Activated T-cell treated with anti-CD3 and anti-CD28 coated beads, Interleukin-2, amount 50 U/mL, for 72 hours (primary cell): ENCODE data around the gene TNRC6B. TPM values are rescaled to one million over a fixed set of nuclear protein-coding genes. Genes with fewer than 3 reads are reported as not detected.

Source experiments
- ATAC-seq, 2 donors: fragments of 150-1000 bp; cut with Tn5 transposase; replicated peaks in 1 of 2; 2 replicates each; pipeline ENCODE4 v1.10.0; 2021; ENCODE audit warnings: moderate library complexity in 2 of 2, mild to moderate bottlenecking in 1 of 2
- DNase-seq, 2 donors: peaks; one replicate each; pipeline ENCODE4 v3.0.0; 2021 to 2022; ENCODE audit warnings: mixed read lengths in 1 of 2
- H3K27ac Mint-ChIP-seq: one replicate; pipeline ENCODE4 v1.8.0; 2022; ENCODE audit warnings: mild to moderate bottlenecking, moderate library complexity, mixed read lengths
- H3K27me3 Mint-ChIP-seq: one replicate; pipeline ENCODE4 v1.8.0; 2022; ENCODE audit warnings: low read depth, mixed read lengths
- H3K36me3 Mint-ChIP-seq, 2 donors: one replicate each; pipeline ENCODE4 v1.8.0; 2022; ENCODE audit warnings: mixed read lengths in 2 of 2, mild to moderate bottlenecking in 1 of 2; ENCODE audit not compliant: insufficient read depth in 2 of 2
- H3K4me1 Mint-ChIP-seq: one replicate; pipeline ENCODE4 v1.8.0; 2022; ENCODE audit warnings: low read depth, mixed read lengths
- H3K4me3 Mint-ChIP-seq, 2 donors: one replicate each; pipeline ENCODE4 v1.8.0; 2022; ENCODE audit warnings: mild to moderate bottlenecking in 2 of 2, mixed read lengths in 2 of 2, moderate library complexity in 2 of 2
- H3K9me3 Mint-ChIP-seq, 2 donors: one replicate each; pipeline ENCODE4 v1.8.0; 2022; ENCODE audit warnings: mixed read lengths in 2 of 2
- total RNA-seq, 2 donors: library from RNA; stranded (reverse); gene quantifications; one replicate each; pipeline ENCODE4 v1.2.3, GENCODE V29; 2022

Gene TNRC6B
- total RNA-seq, 2 donors from 2014 or later: 62.5 to 65.3 TPM

DNA sequence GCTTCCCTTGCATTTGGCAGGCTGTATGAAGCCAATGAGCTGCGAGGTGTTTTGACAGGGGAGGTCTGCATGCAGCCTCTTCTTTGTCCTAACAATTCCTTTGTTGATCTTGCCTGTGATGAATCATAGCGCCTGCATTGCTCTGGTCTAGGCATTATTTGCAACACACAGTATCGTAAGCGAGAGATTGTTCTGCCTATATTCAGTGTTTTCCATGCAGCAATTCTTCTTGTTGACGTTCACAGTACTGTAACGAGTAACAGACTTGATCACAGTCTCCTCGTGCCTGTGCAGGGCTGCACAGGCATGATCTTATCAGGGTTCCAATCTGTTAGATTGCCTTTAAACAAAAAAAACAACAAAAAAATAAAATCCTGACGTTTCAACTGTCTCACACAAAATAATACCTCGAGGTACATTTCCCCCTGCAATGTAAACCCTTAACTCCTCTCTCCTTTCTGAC lies 154.6 kb downstream of the TNRC6B start:
- Mint-ChIP-seq H3K36me3 (peaks cover 0 to 6% of the 10 kb centered on the region in 2 donors), H3K9me3 (no peaks in the 10 kb centered on the region), H3K4me3 (peak overlapping the region; percentile 55 to 89), H3K4me1 (peaks cover 92% of the 10 kb centered on the region), H3K27ac (peak overlapping the region; percentile 92), H3K27me3 (no peaks in the 10 kb centered on the region)
- ATAC-seq (peak; percentile 57 to 59), DNase-seq (no peak)

DNA sequence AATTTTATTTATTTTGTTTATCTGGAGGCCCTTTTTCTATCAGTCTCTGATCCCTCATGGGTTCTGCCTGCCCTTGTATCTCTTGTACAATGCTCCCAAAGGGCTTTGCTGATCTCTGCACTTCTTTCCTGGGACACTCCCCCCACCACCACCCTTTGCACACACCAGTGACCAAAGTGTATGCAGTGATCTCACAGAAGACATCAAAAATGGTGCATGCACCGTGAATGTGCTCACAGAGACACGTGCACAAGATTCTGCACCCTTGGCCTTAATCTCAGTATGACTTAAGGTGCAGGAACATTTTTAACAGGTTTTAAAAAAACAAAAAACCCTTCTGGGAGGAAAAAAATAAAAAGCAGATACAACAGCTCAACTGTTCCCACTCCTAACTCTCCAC lies 156.3 kb downstream of the TNRC6B start:
- Mint-ChIP-seq H3K27me3 (no peaks in the 10 kb centered on the region), H3K9me3 (no peaks in the 10 kb centered on the region), H3K27ac (peak overlapping the region; percentile 95), H3K36me3 (peaks cover 0 to 6% of the 10 kb centered on the region in 2 donors), H3K4me1 (peaks cover 81% of the 10 kb centered on the region), H3K4me3 (peak overlapping the region; percentile 55 to 89)
- no peak for DNase-seq
- ATAC-seq: peak; percentile 21 to 27

GRCh38 chr22:40334899-40335298 lies 157.2 kb downstream of the TNRC6B start:
- Mint-ChIP-seq H3K9me3 (no peaks in the 10 kb centered on the region), H3K4me1 (peaks cover 77% of the 10 kb centered on the region), H3K4me3 (peak overlapping the region; percentile 55 to 89), H3K27me3 (no peaks in the 10 kb centered on the region), H3K27ac (peak overlapping the region; percentile 95), H3K36me3 (peaks cover 0 to 6% of the 10 kb centered on the region in 2 donors)
- DNase-seq (no peak), ATAC-seq (peak; percentile 36 to 49)

DNA sequence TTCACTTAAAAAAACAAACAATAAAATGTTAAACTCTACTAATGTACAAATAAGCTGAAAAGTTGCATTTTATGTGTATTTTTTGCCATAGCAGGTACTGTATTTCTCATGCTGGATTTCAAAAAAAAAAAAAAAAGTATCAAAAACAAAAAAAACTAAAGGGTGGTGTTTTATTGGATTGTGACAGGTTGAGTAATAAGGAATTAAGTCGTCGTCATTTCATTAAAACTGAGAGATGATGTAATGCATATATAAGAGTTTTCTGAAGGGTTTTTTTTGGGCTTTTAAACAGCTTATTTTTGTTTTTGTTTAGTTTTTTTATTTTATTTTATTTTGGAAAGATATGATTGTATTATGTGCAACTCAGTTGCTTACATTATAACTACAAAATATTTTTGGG lies 157.6 kb downstream of the TNRC6B start:
- Mint-ChIP-seq H3K36me3 (peaks cover 0 to 6% of the 10 kb centered on the region in 2 donors), H3K27ac (peak overlapping the region; percentile 95), H3K9me3 (no peaks in the 10 kb centered on the region), H3K4me3 (peak overlapping the region; percentile 55 to 89), H3K4me1 (peaks cover 72% of the 10 kb centered on the region), H3K27me3 (no peaks in the 10 kb centered on the region)
- DNase-seq: no peak
- ATAC-seq: no peak

DNA sequence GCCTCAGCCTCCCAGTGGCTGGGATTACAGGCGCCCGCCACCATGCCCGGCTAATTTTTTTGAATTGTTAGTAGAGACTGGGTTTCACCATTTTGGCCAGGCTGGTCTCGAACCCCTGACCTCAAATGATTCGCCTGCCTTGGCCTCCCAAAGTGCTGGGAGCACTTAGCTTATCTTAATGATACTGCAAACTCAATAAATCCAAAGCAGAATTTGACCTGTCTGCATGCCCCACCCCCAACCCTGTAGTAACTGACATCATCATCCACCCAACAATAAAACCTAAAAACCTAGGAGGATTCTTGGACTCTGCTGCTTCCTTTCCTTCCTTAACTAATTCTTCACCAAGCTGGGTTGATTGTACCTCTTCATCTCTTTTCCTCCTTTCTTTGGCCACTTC lies 162.3 kb downstream of the TNRC6B start:
- H3K4me1 Mint-ChIP-seq: peaks cover 53% of the 10 kb centered on the region
- H3K27me3 Mint-ChIP-seq: no peaks in the 10 kb centered on the region
- H3K9me3 Mint-ChIP-seq: no peaks in the 10 kb centered on the region
- H3K36me3 Mint-ChIP-seq: peaks cover 0 to 4% of the 10 kb centered on the region in 2 donors
- DNase-seq: no peak
- H3K27ac Mint-ChIP-seq: no peak overlapping the region
- H3K4me3 Mint-ChIP-seq: no peak overlapping the region
- no peak for ATAC-seq

GRCh38 chr22:40341604-40342003 lies 163.9 kb downstream of the TNRC6B start:
- Mint-ChIP-seq H3K4me1 (peaks cover 43% of the 10 kb centered on the region), H3K9me3 (no peaks in the 10 kb centered on the region), H3K36me3 (peaks cover 0 to 3% of the 10 kb centered on the region in 2 donors), H3K27me3 (no peaks in the 10 kb centered on the region), H3K4me3 (peak overlapping the region in 1 of 2 donors; percentile 39), H3K27ac (peak overlapping the region; percentile 56)
- ATAC-seq (no peak), DNase-seq (no peak)

GRCh38 chr22:40342521-40342920 lies 164.8 kb downstream of the TNRC6B start:
- Mint-ChIP-seq H3K4me3 (peak overlapping the region in 1 of 2 donors; percentile 29), H3K36me3 (peaks cover 0 to 3% of the 10 kb centered on the region in 2 donors), H3K4me1 (peaks cover 47% of the 10 kb centered on the region), H3K9me3 (no peaks in the 10 kb centered on the region), H3K27me3 (no peaks in the 10 kb centered on the region), H3K27ac (peak overlapping the region; percentile 56)
- DNase-seq (no peak), ATAC-seq (no peak)

- Mint-ChIP-seq H3K4me1 (peaks cover 59% of the 10 kb centered on the region), H3K9me3 (no peaks in the 10 kb centered on the region), H3K27ac (peak overlapping the region; percentile 90), H3K36me3 (peaks cover 2 to 15% of the 10 kb centered on the region in 2 donors), H3K27me3 (no peaks in the 10 kb centered on the region), H3K4me3 (peak overlapping the region; percentile 97 to 99)
- DNase-seq (peak; percentile 35 to 37), ATAC-seq (no peak)
Observed at GRCh38 chr22:40345271-40345670, 167.5 kb downstream of the TNRC6B start.

DNA sequence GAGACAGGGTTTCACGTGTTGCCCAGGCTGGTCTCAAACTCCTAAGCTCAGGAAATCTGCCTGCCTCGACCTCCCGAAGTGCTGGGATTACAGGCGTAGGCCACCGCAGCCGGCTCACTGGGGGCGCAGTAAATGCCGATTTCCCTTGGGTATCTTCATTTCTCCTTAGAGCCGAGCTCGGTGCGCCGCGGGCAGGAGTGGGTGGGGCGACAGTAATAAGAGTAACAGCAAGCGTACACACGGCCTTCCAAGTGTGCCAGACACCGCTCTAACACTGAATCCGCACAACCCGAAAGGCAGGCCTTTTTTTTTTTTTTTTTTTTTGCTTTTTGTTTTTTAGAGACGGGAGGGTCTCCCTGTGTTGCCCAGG lies 168.1 kb downstream of the TNRC6B start:
- no peaks in the 10 kb centered on the region for H3K27me3 Mint-ChIP-seq
- H3K4me3 Mint-ChIP-seq: peak overlapping the region; percentile 97 to 99
- H3K27ac Mint-ChIP-seq: peak overlapping the region; percentile 98
- H3K4me1 Mint-ChIP-seq: peaks cover 59% of the 10 kb centered on the region
- H3K9me3 Mint-ChIP-seq: no peaks in the 10 kb centered on the region
- H3K36me3 Mint-ChIP-seq: peaks cover 2 to 19% of the 10 kb centered on the region in 2 donors
- ATAC-seq: peak; percentile 55 to 59
- peak; percentile 70 to 73 for DNase-seq

DNA sequence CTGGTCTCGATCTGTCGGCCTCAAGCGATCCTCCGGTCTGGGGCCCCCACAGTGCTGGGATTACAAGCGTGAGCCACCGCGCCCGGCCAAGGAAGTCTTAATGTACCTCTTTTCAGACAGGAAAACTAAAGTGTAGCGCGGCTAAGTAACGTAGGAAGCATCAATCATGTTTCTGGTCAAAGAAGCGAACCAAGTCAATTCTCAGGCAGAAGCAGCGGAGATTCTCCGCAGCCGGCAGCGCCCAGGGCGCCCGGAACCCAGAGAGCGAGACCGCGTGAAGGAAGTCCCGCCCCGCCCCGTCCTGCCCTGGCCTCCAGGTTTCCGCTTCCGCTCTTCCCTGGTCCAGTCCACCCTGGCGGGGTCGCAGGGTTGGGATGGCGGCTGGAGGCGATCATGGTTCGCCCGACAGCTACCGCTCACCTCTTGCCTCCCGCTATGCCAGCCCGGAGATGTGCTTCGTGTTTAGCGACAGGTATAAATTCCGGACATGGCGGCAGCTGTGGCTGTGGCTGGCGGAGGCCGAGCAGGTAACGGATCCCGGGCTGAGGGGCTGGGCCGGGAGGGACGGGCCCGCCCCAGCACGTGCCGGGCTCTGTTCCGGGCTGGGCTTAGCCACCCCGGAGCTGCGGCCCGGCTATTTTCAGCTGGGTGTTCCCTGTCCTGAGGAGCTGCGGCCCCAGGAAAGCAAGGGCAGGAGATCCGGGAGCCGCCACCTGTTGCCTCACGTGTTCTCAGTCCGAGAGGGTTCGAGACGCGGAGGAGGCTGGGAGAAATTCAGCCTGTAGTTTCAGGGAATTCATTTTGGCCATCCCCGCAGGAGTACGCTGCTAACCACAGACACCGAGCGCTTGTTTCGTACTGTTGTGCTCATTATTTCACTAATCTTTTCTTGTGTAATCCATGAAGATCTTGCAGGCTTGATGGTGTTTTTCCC lies 168.7 kb downstream of the TNRC6B start, which contains the start of gene ADSL:
Gene ADSL, plus strand, starts transcription at position 316 of the 934 bp plus-strand sequence. Its CDS starts 59 bp downstream, at position 375.
- peak within 1 kb of the TSS; percentile 98 for H3K27ac Mint-ChIP-seq
- DNase-seq (peak; percentile 90 to 92), ATAC-seq (peak; percentile 92 to 93)
- peaks cover 2 to 20% of the 10 kb centered on the region in 2 donors for H3K36me3 Mint-ChIP-seq
- peaks cover 58% of the 10 kb centered on the region for H3K4me1 Mint-ChIP-seq
- no peaks in the 10 kb centered on the region for H3K27me3 Mint-ChIP-seq
- H3K9me3 Mint-ChIP-seq: no peaks in the 10 kb centered on the region
- H3K4me3 Mint-ChIP-seq: peak within 1 kb of the TSS; percentile 97 to 99

DNA sequence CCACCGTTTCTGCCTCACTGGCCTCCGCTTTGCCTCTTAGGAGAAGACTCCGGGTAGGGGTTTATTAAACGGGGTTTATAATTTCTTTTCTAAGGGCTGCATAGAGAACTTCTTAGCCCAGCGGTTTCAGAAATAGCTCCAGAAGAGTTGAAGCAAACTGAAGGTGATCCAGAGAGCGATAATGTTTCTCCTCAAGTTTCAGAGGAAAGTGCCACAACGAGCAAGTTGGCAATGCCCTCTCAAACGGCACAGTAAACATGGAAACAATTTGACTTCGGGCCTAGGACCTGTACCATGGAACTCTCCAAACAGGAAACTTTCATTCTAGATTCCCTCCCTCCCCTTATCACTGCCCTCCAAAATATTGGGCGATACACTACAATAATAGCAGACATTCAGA lies 169.6 kb downstream of the TNRC6B start:
- DNase-seq: no peak
- Mint-ChIP-seq H3K9me3 (no peaks in the 10 kb centered on the region), H3K4me1 (peaks cover 50% of the 10 kb centered on the region)

DNA sequence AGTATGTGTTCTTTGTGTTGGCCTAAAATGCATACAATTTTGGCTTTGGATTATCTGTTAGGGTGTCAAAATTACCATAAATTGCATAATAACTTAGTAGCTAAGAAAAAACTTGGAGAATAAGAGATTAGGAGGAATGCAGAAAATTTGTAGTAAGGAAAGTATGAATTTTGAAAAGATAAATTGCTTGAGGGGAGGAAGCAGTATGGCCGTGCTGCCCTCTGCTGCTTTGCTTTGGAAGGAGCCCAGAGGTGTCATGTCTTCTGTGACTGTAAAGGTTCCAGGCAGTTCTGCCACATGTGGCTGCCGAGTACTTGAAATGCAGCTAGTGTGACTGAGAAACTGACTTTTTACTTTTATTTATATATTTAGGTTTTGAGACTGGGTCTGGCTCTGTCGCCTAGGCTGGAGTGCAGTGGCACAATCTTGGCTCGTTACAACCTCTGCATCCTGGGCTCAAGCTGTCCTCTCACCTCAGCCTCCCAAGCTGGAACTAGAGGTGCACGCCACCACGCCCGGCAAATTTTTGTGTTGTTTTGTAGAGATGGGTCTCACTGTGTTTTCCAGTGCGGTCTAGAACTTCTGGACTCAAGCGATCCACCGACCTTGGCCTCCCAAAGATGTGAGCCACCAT lies 170.4 kb downstream of the TNRC6B start:
- peak overlapping the region; percentile 97 to 99 for H3K4me3 Mint-ChIP-seq
- ATAC-seq: peak; percentile 31 to 34
- H3K27ac Mint-ChIP-seq: peak overlapping the region; percentile 98
- peaks cover 41% of the 10 kb centered on the region for H3K4me1 Mint-ChIP-seq
- no peaks in the 10 kb centered on the region for H3K9me3 Mint-ChIP-seq
- peak; percentile 67 to 74 for DNase-seq
- no peaks in the 10 kb centered on the region for H3K27me3 Mint-ChIP-seq
- peaks cover 2 to 26% of the 10 kb centered on the region in 2 donors for H3K36me3 Mint-ChIP-seq

More for the DNA sequence above, 169.6 kb downstream of the TNRC6B start:
- Mint-ChIP-seq H3K27ac (peak overlapping the region; percentile 98), H3K4me3 (peak overlapping the region; percentile 97 to 99), H3K27me3 (no peaks in the 10 kb centered on the region), H3K36me3 (peaks cover 2 to 23% of the 10 kb centered on the region in 2 donors)
- ATAC-seq: no peak

- peaks cover 3 to 35% of the 10 kb centered on the region in 2 donors for H3K36me3 Mint-ChIP-seq
Observed at GRCh38 chr22:40352763-40353162, 175.0 kb downstream of the TNRC6B start.

More at GRCh38 chr22:40352763-40353162, 175.0 kb downstream of the TNRC6B start:
- no peak overlapping the region for H3K27ac Mint-ChIP-seq
- H3K4me1 Mint-ChIP-seq: peaks cover 20% of the 10 kb centered on the region
- no peak overlapping the region for H3K4me3 Mint-ChIP-seq
- no peak for DNase-seq
- H3K9me3 Mint-ChIP-seq: no peaks in the 10 kb centered on the region
- no peaks in the 10 kb centered on the region for H3K27me3 Mint-ChIP-seq
- ATAC-seq: no peak
